IPS-20b (cell line): ENCODE data around the gene UBE2D1.
"Not testable (repeated sequence)": the region's sequence is repeated elsewhere in the genome, so short reads cannot be mapped to it uniquely, and the experiment has no call there.

ENCODE experiments used
- H3K27ac ChIP-seq: one replicate; pipeline ENCODE4 v1.5.1; 2013; ENCODE audit warnings: low read length
- H3K27me3 ChIP-seq: 2 replicates; pipeline ENCODE4 v1.6.1; 2013; ENCODE audit warnings: mild to moderate bottlenecking, low read length, inconsistent platforms; ENCODE audit not compliant: insufficient read depth
- H3K36me3 ChIP-seq: 2 replicates; pipeline ENCODE4 v1.6.1; 2013; ENCODE audit warnings: low read depth, mild to moderate bottlenecking, inconsistent platforms, low read length, moderate library complexity; ENCODE audit not compliant: insufficient read depth
- H3K4me1 ChIP-seq: 2 replicates; pipeline ENCODE4 v1.6.1; 2013; ENCODE audit warnings: mild to moderate bottlenecking, control low read depth, inconsistent platforms, low read length, moderate library complexity; ENCODE audit not compliant: insufficient read depth
- H3K4me3 ChIP-seq: 2 replicates; pipeline ENCODE4 v1.5.1; 2013; ENCODE audit warnings: mild to moderate bottlenecking, low read length, inconsistent platforms
- H3K9ac ChIP-seq: 2 replicates; pipeline ENCODE4 v1.6.1; 2013; ENCODE audit warnings: low read depth, mild to moderate bottlenecking, inconsistent platforms, low read length, moderate library complexity
- H3K9me3 ChIP-seq: 2 replicates; pipeline ENCODE4 v1.6.1; 2013; ENCODE audit warnings: mild to moderate bottlenecking, low read depth, low read length, inconsistent platforms; ENCODE audit not compliant: insufficient read depth

UBE2D1 gene

DNA sequence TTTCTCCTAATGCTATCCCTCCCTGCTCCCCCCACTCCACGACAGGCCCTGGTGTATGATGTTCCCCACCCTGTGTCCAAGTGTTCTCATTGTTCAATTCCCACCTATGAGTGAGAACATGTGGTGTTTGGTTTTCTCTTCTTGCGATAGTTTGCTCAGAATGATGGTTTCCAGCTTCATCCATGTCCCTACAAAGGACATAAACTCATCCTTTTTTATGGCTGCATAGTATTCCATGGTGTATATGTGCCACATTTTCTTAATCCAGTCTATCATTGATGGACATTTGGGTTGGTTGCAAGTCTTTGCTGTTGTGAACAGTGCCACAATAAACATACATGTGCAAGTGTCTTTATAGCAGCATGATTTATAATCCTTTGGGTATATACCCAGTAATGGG lies 83.1 kb downstream of the UBE2D1 start:
- not testable (repeated sequence) for H3K9ac ChIP-seq

More for the DNA sequence above, 83.1 kb downstream of the UBE2D1 start:
- H3K36me3 ChIP-seq, H3K9me3 ChIP-seq, H3K27ac ChIP-seq, H3K4me1 ChIP-seq, H3K4me3 ChIP-seq, H3K27me3 ChIP-seq: not testable (repeated sequence)
